Subcutaneous abdominal adipose tissue (tissue), 5 donors: ENCODE results near the gene AKR1D1.
"Not testable (repeated sequence)": the region's sequence is repeated elsewhere in the genome, so short reads cannot be mapped to it uniquely, and the experiment has no call there.

Source experiments
- H3K27ac ChIP-seq: one replicate; pipeline ENCODE4 v1.7.0; 2013; ENCODE audit warnings: low read depth, mild to moderate bottlenecking, inconsistent platforms, low read length, moderate library complexity
- H3K27me3 ChIP-seq, 5 donors: one replicate each; pipeline ENCODE4 v1.7.0; 2013; ENCODE audit warnings: low read length in 5 of 5, inconsistent platforms in 1 of 5; ENCODE audit not compliant: control insufficient read depth in 5 of 5, insufficient read depth in 4 of 5
- H3K36me3 ChIP-seq, 5 donors: one replicate each; pipeline ENCODE4 v1.7.0; 2013; ENCODE audit warnings: low read length in 5 of 5; ENCODE audit not compliant: control insufficient read depth in 5 of 5, insufficient read depth in 5 of 5
- H3K4me1 ChIP-seq, 5 donors: one replicate each; pipeline ENCODE4 v1.7.0; 2013; ENCODE audit warnings: low read length in 5 of 5, mild to moderate bottlenecking in 3 of 5, moderate library complexity in 1 of 5; ENCODE audit not compliant: control insufficient read depth in 5 of 5, insufficient read depth in 5 of 5
- H3K4me3 ChIP-seq, 5 donors: one replicate each; pipeline ENCODE4 v1.7.0; 2013; ENCODE audit warnings: low read length in 5 of 5, low read depth in 1 of 5
- H3K9ac ChIP-seq, 5 donors: one replicate each; pipeline ENCODE4 v1.7.0; 2013; ENCODE audit warnings: low read length in 5 of 5, mild to moderate bottlenecking in 4 of 5, moderate library complexity in 3 of 5
- H3K9me3 ChIP-seq, 5 donors: one replicate each; pipeline ENCODE4 v1.7.0; 2013; ENCODE audit warnings: low read length in 5 of 5; ENCODE audit not compliant: control insufficient read depth in 5 of 5
- donor health status: healthy.
- donor health status: healthy.
- donor health status: healthy.
- donor health status: healthy.
- donor health status: healthy.

Gene AKR1D1

GRCh38 chr7:138076196-138076595 is at the start of gene AKR1D1:
AKR1D1 (plus strand) TSS chr7:138076459; CDS start chr7:138076519, 60 bp downstream.
- H3K27me3 ChIP-seq: no peaks in the 10 kb centered on the region
- H3K4me1 ChIP-seq: no peaks in the 10 kb centered on the region
- no peak within 1 kb of the TSS for H3K27ac ChIP-seq
- peaks cover 0 to 14% (median 6%) of the 10 kb centered on the region in 5 donors for H3K9me3 ChIP-seq
- H3K4me3 ChIP-seq: no peak within 1 kb of the TSS
- no peak within 1 kb of the TSS for H3K9ac ChIP-seq
- H3K36me3 ChIP-seq: no peaks in the 10 kb centered on the region

- Histone ChIP-seq H3K4me1 (no peaks in the 10 kb centered on the region), H3K27ac (no peak overlapping the region), H3K9me3 (no peaks in the 10 kb centered on the region), H3K4me3 (no peak overlapping the region), H3K9ac (no peak overlapping the region), H3K36me3 (no peaks in the 10 kb centered on the region), H3K27me3 (peaks cover 0 to 3% (median 0%) of the 10 kb centered on the region in 5 donors)
Observed at GRCh38 chr7:138027100-138027499, 49.2 kb upstream of the AKR1D1 start.

GRCh38 chr7:138029126-138029525 is 47.1 kb upstream of the AKR1D1 start:
- Histone ChIP-seq H3K36me3 (no peaks in the 10 kb centered on the region), H3K9me3 (no peaks in the 10 kb centered on the region), H3K4me3 (no peak overlapping the region), H3K27me3 (peaks cover 0 to 3% (median 0%) of the 10 kb centered on the region in 5 donors), H3K9ac (no peak overlapping the region), H3K27ac (no peak overlapping the region), H3K4me1 (no peaks in the 10 kb centered on the region)

- H3K4me1 ChIP-seq: no peaks in the 10 kb centered on the region
- no peaks in the 10 kb centered on the region for H3K36me3 ChIP-seq
- H3K9ac ChIP-seq: no peak overlapping the region
- H3K9me3 ChIP-seq: no peaks in the 10 kb centered on the region
- H3K27me3 ChIP-seq: peaks cover 0 to 3% (median 0%) of the 10 kb centered on the region in 5 donors
- H3K4me3 ChIP-seq: no peak overlapping the region
- no peak overlapping the region for H3K27ac ChIP-seq
Observed at GRCh38 chr7:138029941-138030340, 46.3 kb upstream of the AKR1D1 start.

- Histone ChIP-seq H3K9ac (no peak overlapping the region), H3K4me1 (no peaks in the 10 kb centered on the region), H3K9me3 (peaks cover 0 to 2% (median 1%) of the 10 kb centered on the region in 5 donors), H3K4me3 (no peak overlapping the region), H3K27me3 (peaks cover 0 to 3% (median 0%) of the 10 kb centered on the region in 5 donors), H3K36me3 (no peaks in the 10 kb centered on the region), H3K27ac (no peak overlapping the region)
Observed at GRCh38 chr7:138030679-138031351, 45.4 kb upstream of the AKR1D1 start.

GRCh38 chr7:138032186-138032585 is 44.1 kb upstream of the AKR1D1 start:
- Histone ChIP-seq H3K4me3 (no peak overlapping the region), H3K9ac (no peak overlapping the region), H3K27me3 (peaks cover 0 to under 1% (median 0%) of the 10 kb centered on the region in 5 donors), H3K36me3 (no peaks in the 10 kb centered on the region), H3K27ac (no peak overlapping the region), H3K4me1 (no peaks in the 10 kb centered on the region), H3K9me3 (peaks cover 0 to 3% (median 2%) of the 10 kb centered on the region in 5 donors)

- H3K9ac ChIP-seq: no peak overlapping the region
- H3K9me3 ChIP-seq: peaks cover 0 to 3% (median 2%) of the 10 kb centered on the region in 5 donors
- no peaks in the 10 kb centered on the region for H3K36me3 ChIP-seq
- H3K27me3 ChIP-seq: no peaks in the 10 kb centered on the region
- no peaks in the 10 kb centered on the region for H3K4me1 ChIP-seq
- H3K4me3 ChIP-seq: no peak overlapping the region
- H3K27ac ChIP-seq: no peak overlapping the region
Observed at GRCh38 chr7:138032770-138033169, 43.5 kb upstream of the AKR1D1 start.

GRCh38 chr7:138033241-138033640 is 43.0 kb upstream of the AKR1D1 start:
- Histone ChIP-seq H3K4me3 (no peak overlapping the region), H3K27me3 (no peaks in the 10 kb centered on the region)

GRCh38 chr7:138036135-138036534 is 40.1 kb upstream of the AKR1D1 start:
- Histone ChIP-seq H3K36me3 (no peaks in the 10 kb centered on the region), H3K27ac (no peak overlapping the region), H3K27me3 (no peaks in the 10 kb centered on the region), H3K4me1 (no peaks in the 10 kb centered on the region), H3K4me3 (no peak overlapping the region), H3K9me3 (peaks cover 0 to 3% (median 2%) of the 10 kb centered on the region in 5 donors), H3K9ac (no peak overlapping the region)

More at GRCh38 chr7:138033241-138033640, 43.0 kb upstream of the AKR1D1 start:
- Histone ChIP-seq H3K36me3 (no peaks in the 10 kb centered on the region), H3K9me3 (peaks cover 0 to 3% (median 2%) of the 10 kb centered on the region in 5 donors), H3K9ac (no peak overlapping the region), H3K4me1 (no peaks in the 10 kb centered on the region), H3K27ac (no peak overlapping the region)

- H3K27me3 ChIP-seq, H3K36me3 ChIP-seq, H3K9ac ChIP-seq, H3K4me1 ChIP-seq, H3K9me3 ChIP-seq, H3K27ac ChIP-seq, H3K4me3 ChIP-seq: not testable (repeated sequence)
Observed at GRCh38 chr7:138040063-138040462, 36.2 kb upstream of the AKR1D1 start.
